HG03520 (cell line): ENCODE measurements around the gene SLC2A10.

Source experiments
- ATAC-seq: cut with Tn5 transposase; IDR thresholded peaks from one replicate; pipeline ENCODE4 v1.9.1; 2021; ENCODE audit warnings: mild to moderate bottlenecking, moderate library complexity; ENCODE audit not compliant: unreplicated experiment

SLC2A10 gene

DNA sequence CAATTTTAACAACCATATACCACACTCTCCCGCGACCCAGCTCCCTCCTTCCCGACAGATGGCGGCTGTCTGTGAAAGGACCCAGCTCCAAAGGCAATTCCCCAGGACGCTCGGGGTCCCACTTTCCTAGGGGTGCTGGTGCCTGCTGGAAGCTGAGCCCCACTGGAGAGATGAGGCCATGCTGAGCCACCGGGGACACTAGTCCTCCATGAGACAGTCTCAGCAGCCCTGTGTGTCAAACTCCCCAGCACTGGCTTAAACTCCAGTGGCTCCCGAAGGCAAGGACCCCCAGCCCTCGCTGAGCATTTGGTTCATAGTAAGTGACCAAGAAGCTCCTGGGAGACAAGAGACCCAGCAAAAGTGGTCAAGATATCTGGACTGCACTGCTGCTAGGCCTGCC, 52.1 kb downstream of the SLC2A10 start:
- no peak for ATAC-seq

DNA sequence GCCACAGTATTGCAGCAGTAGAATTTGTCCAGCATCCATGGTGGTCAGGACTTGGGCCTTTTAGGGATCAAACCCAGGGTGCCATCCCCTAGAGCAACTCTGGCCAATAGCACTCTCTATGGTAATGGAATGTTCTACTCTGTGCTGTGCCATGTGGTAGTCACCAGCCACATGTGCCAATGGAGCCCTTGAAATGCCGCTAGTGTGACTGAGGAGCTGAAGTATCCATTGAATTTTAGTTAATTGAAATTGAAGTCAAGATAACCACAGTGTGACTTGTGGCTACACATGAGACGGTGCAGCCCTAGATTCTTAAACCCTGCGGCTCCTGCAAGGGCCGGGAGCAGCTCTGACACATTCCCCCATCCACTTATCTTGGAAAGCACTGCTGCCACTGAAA, 54.6 kb downstream of the SLC2A10 start:
- no peak for ATAC-seq

DNA sequence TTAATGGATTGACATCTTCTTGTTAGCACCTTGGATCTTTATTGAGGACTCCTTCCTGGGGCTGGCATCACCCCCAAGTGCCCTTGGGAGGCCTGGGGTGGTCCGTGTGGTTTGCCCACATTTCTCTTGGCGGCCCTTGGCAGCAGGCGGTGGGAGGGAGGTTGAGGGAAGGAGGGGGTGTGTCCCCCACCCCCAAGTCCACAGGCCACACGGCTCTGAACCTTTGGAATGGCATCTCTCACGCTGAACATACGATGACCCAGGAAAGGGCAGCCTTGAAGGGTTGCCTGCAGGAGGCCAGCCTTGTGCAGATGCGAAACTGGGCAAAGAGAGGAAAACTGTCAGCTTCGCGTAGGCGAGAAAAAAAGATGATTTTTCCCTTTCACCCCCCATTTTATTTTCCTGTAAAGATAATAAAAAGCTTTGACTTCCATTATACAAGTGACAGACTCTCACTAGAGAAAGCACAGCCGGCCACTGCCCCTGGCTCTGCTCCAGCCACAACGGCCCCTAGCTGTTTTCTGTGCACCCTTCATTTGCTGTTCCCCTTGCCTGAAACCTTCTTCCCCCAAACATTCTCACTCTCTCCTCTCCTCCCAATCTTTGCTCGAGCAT, 56.2 kb downstream of the SLC2A10 start:
- ATAC-seq: no peak

DNA sequence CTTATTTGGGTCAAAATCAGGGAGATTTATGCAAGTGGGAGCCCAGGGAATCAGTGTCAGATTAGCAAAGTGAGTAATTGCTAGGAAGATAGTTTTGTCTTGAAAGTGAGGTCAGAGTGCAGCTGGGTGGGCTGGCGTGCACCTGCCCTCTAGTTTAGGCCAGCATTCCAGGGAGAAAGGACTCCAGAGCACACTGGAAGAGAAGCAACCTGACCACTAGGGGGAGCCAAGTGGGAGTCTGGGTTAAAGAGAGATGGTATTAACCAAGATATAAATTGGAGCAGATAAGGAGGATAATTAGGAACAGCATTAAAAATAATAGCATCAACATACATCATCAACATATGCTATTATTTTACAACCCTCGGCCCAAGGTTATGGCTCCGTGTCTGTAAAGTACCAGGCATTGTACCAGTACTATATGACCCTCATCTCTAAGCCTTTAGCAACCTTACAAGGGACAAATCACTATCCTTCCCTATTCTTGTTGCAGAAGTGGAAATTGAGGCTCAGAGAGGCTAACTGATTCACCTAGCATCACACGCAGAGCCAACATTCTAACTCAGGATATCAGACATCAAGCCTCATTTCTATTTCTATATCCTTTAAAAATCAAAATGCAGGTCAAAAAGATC, 57.8 kb downstream of the SLC2A10 start:
- ATAC-seq: no peak

DNA sequence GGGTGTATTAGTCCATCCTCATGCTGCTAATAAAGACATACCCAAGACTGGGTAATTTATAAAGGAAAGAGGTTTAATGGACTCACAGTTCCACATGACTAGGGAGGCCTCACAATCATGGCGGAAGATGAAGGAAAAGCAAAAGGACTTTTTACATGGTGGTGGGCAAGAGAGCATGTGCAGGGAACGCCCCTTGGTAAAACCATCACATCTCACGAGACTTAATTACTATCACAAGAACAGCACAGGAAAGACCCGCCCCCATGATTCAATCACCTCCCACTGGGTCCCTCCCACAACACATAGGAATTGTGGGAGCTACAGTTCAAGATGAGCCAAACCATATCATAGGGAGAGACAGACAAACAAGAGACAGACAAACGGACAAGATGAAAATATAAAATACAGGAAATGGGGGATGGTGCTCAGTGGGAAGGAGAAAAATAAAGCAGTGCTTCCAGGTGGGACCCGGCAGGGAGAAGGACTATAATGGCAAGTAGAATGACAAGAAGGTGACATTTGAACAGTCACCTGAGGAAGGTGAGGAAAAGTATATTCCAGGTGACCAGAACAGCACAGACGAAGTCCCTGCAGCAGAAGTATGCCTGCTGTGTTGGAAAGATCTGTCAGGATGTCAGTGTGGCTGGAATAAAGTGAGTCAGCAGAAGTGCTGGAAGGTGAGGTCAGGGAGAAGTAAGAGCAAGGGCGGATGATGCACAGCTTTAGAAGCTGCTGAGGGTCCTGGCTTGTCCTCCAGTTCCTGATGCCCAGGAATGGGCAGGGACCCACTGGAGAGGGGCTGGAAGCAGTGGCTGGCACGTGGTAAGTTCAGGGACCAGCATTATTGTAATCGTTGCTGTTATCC, 61.1 kb downstream of the SLC2A10 start:
- ATAC-seq: no peak

DNA sequence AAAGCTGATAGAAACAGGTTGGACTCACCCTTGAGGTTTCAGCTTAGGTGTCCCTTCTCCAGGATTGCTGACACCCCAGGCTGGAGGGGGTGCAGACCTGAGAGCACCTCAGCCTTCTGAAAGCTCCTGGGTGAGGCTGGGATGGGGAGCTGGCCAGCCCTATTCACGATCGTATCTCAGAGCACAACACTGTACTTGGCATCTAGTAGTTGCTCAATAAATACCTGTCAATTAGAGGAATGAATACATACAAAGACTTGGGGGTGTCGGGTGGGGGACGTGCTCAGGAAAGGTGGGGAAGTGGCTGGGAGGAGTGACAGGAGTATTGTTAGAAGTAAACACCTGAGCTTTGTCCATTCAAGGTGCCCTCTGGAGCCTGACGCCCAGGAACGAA, 61.7 kb downstream of the SLC2A10 start:
- ATAC-seq: no peak

DNA sequence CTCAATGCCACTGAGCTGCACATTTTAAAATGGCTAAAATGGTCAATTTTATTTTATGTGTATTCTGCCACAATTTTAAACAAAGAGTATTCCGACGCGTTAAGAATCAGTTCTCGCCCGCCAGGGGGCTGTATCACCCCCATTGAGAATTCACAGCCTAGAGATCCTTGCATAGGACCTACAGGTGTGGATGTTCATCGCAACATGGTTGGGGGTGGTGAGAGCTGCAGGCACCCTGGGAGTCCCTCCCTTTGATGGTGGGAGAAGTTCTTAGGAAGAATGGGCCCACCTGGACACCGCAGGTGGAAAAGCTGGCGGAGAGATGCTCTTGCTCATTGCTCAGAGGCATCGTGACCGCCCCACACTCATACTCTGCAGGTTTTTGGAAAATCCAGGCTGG, 63.5 kb downstream of the SLC2A10 start:
- no peak for ATAC-seq

DNA sequence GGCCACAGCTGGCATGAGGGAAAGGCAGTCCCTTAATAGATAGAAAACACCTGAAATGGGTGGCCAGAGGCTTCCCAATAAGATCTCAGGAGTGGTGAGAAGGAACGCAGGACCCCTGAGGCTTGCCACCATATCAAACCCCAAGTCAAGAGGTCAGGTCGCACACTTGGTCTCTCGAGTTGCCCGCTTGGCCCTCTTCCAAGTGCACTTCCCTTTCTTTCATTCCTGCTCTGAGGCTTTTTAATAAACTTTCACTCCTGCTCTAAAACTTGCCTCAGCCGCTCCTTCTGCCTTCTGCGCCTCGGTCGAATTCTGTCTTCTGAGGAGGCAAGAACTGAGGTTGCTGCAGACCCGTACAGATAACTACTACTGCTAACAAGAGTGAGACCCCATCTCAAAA, 64.2 kb downstream of the SLC2A10 start:
- no peak for ATAC-seq

DNA sequence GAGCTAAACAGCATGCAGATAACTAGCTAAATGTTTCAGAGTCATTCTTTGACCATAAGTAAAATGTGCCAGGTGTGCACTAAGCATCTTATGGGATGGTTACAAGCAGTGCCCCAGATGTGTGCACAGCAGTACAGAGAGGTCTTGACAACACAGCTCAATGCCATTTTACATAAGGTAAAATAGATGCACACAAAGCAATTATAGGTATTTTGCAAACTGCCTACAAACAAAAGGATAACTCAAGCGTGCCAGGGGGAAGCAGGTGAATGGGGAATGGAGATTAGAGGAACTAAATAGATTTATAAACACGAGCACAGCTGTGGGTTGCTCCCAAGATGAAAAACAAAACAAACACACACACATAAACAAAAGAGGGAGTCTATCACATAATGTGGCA, 64.8 kb downstream of the SLC2A10 start:
- ATAC-seq: no peak

DNA sequence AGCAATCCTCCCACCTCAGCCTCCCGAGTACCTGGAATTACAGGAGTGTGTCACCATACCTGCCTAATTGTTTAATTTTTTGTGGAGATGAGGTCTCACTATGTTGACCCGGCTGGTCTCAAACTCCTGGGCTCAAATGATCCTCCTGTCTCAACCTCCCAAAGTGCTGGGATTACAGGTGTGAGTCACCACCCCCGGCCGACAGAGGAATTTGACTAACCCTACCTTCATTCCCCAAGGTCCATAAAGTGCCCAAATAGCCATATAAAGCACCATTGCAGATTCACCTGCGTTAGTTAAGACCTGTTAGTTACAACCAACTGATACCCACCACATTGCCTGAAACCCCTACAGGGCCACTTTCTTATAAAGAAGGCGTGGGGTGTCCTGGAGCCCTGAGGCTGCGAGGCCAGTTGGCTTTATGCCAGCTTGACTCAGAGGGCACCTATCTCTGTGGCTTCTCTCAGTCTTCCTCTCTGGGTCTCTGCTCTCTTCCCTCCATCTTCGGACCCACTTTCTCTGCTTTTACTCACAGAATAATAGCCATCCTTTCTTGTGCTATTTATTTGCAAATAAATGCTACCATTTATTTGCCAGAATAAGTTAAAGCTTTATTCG, 65.6 kb downstream of the SLC2A10 start:
- ATAC-seq: no peak

DNA sequence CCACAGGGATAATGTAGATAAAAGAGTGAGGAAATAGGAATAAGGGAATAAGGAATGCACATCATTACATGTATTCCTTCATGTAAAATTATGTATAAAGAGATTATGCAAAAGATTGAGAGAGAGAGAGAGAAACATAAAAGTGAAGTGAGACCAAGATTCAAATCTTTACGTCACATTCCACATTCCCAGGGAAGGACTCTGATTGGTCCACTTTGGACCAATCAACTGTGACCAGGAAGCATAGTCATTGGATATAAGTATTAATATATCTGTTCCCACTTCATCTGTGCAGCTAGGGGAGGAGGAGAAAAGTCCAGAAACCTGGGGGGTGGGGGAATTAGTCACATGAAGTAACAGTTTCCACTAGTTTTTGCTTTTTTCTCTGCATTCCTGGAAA, 66.4 kb downstream of the SLC2A10 start:
- no peak for ATAC-seq

DNA sequence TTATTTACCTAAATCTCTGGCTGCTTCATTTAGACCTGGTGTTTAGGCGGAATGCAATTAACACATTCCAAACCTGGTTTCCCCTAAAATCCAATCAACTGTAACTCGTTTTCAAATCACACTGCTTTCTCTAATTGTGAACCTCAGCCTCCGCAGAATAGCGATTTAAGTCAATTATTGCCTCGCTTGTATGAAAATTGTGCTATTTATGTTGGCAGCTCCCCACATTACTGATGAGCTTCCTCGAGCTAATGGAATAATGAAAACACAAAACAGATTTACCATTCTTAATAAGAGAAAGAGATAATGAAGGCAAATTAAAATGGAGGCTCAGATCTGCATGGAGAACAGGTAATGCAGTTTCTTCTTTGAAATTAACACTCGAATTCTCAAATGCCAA, 67.9 kb downstream of the SLC2A10 start:
- ATAC-seq: no peak

DNA sequence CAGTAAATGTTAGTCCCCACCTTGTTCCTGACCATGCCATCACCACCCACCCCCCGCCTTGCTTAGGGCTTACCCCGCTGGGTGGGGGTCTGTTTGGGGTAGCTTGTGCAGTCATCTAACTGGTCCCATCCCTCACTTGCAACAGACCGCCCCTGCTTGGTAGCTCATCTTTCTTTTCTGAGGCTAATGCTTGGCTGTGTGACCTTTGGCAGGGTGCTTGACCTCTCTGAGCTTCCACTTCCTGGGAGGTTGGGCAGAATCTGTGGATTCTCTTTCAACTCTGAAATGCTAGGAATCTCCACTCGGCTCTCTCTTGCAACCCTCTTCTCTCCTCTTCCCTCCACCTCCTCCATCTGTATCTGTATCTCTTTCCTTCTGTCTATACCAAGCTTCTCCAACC, 70.4 kb downstream of the SLC2A10 start:
- ATAC-seq: no peak

DNA sequence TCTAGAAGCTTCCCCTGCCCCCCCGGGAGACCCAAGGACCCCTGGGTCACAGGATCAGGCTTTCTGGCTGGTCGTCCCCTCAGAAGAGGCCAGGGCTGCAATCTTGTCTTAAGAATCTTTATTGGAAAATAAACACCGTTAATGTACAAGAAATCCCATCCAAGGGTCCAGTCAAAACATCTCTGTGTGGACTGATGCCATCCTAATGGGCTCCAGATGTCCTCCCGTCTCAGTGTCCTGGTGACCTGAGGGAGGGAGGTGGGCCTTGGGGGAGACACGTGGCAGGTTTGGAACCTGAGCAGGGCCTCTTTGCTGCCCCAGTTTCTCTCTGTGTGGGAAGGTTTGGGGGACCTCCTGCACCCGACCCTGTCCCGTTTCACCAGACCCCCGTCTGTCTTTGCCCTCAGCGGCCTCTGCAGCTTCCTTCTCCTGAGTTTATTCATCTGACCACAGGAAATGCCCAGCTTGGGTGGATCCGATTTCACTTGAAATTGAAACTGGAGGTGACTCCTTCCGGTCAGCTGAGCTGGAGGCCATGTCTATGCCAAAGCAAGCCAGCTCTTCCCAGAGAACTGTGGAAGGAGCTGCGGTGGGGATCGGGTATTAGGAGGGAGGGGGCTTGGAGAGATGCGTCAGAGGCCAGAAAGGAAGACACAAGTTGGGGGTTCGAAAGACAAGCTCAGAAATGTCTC, 75.1 kb downstream of the SLC2A10 start:
- no peak for ATAC-seq
